GM19324 (cell line): ENCODE data around the gene RPN1.
"Not testable (repeated sequence)": the region's sequence is repeated elsewhere in the genome, so short reads cannot be mapped to it uniquely, and the experiment has no call there.

Experiments
- ATAC-seq: cut with Tn5 transposase; IDR thresholded peaks from one replicate; pipeline ENCODE4 v1.9.1; 2021; ENCODE audit warnings: mild to moderate bottlenecking, moderate library complexity; ENCODE audit not compliant: unreplicated experiment, low FRiP score

Gene RPN1

GRCh38 chr3:128613083-128613829, 37.4 kb downstream of the RPN1 start:
- no peak for ATAC-seq

- ATAC-seq, result no peak
Observed at GRCh38 chr3:128610451-128611070, 40.1 kb downstream of the RPN1 start.

- ATAC-seq, result no peak
Observed at GRCh38 chr3:128609294-128609693, 41.3 kb downstream of the RPN1 start.

DNA sequence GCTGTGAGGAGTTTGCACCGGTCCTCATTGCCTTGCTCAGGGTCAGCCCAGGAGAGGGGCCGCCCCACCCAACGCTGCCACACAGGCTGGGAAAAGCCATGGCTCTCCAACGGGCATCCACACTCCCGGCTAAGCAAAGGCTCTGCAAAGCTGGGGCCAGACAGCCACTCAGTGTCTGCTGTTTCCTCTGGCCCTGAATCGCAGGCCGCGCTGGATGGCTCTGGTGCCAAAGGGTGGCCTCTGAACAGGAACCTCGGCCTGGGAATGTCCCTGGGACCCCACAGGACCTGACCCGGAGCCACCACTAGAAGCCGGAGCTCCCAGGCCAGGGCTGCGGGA, 42.9 kb downstream of the RPN1 start:
- ATAC-seq, result no peak

DNA sequence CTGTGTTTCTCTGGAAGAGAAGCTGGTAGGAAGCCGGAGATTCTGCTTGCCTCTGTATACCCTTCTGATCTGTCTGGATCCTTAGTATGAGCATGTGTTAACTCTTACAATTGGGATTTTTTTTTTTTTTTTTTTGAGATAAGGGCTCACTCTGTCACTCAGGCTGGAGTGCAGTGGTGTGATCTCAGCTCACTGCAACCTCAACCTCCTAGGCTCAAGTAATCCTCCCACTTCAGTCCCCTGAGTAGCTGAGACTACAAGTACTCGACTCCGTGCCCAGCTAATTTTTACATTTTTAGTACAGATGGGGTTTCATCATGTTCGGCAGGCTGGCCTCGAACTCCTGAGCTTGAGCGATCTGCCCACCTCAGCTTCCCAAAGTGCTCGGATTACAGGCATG, 44.5 kb downstream of the RPN1 start:
- ATAC-seq, result no peak

DNA sequence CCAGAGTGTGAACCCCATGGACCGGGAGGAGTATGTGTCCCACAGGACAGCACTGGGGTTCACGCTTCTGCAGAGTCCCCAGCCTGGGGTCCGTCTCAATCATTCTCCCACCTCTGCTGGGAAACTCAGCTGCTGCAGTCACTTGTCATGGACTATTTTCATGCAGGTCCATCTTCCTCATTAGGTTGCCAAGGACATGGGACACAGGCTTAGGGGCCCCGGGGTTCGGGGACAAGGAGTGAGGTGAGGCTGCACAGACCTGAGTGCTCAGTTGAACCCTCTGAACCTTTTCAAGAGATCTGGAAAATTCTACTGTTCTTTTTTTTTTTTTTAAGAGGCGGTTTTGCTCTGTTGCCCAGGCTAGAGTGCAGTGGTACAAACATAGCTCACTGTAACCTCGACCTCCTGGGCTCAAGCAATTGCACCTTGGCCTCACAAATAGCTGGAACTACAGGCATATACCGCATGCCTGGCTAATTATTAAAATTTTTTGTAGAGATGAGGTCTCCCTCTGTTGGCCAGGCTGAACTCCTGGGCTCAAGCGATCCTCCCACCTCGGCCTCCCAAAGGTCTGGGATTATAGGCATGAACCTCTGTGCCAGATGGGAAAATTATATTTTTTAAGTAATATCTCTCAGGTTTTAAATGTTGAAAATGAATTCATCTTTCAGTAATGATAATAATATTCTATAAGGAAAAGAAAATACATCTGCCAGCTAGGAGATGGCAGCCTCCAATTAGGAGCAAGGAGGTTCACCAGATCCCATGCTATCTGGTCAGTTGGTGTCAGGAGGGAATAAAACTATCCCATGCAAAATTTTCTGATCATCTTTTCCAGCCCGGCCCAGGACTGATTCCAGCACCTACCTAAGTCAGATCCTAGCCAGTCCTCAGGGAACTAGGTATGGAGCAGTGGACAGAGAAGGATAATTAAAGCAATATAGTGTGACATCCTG, 45.2 kb downstream of the RPN1 start:
- ATAC-seq, result no peak

DNA sequence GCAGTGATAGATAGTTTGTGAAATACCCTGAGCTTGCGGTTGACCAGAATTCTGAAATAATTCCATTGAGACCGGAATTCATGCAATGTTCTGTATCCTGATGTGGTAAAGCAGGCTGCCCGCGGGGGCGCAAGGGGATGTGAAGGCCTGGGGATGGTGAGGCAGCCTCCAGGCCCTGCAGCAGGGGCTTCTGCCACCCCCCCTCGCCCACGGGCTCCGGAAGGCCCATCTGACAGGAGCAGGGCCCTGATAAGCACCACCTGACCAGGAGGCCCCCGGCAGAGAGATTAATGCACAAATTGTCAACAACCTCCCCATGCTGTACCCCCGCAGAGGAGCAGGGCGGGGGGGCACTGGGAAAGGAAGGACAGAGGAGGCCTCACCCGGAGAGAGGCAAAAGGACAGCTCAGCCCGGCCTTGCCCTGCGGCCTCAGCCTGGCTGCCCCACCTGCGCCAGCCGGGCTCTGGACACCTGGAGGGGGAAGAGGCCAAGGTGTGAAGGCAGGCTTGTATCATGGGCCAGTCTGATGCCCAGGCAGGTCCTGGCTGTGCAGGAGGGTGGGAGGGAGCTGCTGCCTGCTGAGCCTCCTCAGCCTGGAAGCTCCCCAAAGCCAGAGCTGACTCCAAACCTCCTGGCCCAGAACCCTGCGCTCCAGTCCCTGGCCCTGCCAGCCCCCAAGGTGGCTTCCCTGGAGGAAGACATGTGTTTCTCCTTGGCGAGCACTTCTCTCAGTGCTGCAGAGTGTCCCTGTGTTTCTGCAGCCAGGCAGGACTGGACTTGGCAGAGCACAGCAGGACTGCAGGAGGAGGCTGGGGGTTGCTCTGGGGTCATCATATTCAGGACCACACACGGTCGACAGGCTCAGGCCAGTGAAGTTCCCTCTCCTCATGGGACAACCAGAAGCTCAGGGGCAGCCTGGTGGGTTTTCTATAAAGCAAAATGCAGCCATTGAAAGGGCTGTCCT, 46.5 kb downstream of the RPN1 start:
- no peak for ATAC-seq

GRCh38 chr3:128603313-128603712, 47.3 kb downstream of the RPN1 start:
- ATAC-seq, result no peak

- ATAC-seq, result no peak
Observed at GRCh38 chr3:128598884-128599664, 51.5 kb downstream of the RPN1 start.

DNA sequence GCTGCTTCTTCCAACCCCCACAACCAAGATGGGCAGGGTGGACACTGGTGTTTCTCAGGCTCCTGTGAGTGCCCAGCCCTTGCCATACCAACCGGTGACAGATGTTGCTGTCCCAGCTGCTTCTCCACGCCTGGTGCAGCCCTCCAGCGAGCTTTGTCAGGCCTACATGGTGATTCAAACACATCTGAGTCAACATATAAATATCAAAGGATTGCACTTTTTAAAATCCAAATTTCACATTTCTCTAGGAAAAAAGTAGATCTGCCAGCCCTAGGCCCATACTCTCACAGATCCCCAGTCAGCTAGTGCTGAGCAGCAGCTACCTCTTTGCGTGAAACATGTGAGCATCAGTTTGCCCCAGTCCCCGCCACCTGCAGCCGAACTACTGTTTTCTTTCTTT, 52.7 kb downstream of the RPN1 start:
- ATAC-seq, result no peak

- no peak for ATAC-seq
Observed at GRCh38 chr3:128592864-128593263, 57.8 kb downstream of the RPN1 start.

DNA sequence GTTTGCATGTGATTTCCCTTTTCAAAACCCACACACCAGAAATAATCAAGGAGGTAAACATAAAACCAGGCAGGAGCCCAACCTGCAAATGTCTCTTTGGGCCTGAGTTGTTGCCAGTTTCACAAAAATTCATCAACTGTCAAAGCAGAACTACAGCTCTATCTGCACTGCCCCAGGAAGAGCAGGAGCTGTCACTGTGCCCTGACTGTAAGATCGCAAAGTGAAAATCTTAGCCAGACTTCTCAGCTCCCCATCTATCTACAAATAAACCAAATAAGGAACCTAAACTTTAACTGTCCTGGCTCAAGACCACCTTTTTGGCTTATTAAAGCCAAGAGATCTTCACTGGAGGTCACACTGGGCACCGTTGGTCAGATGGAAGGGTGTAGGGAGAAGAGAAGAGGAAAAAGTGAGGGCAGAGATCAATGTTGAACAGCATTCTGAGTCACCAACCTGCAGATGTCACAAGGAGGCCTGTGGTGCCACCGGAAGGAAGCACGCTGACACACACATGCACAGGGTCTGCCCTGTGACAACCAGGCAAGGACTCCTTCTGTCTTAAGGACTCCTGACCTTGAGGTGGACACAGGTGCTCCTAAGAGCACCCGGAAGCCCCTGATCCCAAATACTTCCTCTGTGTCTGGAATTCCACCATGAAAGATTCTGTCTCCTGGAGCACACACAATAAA, 58.7 kb downstream of the RPN1 start:
- no peak for ATAC-seq

- ATAC-seq, result no peak
Observed at GRCh38 chr3:128590948-128591347, 59.7 kb downstream of the RPN1 start.

- ATAC-seq, result not testable (repeated sequence)
Observed at GRCh38 chr3:128589985-128590384, 60.6 kb downstream of the RPN1 start.

- no peak for ATAC-seq
Observed at GRCh38 chr3:128588147-128588546, 62.5 kb downstream of the RPN1 start.

GRCh38 chr3:128587391-128587790, 63.2 kb downstream of the RPN1 start:
- ATAC-seq, result no peak

DNA sequence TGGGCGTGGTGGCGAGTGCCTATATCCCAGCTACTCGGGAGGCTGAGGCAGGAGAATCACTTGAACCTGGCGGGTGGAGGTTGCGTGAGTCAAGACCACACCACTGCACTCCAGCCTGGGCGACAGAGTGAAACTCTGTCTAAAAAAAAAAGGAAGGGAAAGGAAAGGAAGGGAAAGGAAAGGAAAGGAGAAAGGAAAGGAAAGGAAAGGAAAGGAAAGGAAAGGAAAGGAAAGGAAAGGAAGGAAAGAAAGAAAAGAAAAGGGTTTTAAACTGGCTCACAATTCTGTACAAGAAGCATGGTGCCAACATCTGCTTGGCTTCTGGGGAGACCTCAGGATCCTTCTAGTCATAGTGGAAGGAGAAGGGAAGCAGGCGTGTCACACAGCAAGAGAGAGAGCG, 63.7 kb downstream of the RPN1 start:
- not testable (repeated sequence) for ATAC-seq

DNA sequence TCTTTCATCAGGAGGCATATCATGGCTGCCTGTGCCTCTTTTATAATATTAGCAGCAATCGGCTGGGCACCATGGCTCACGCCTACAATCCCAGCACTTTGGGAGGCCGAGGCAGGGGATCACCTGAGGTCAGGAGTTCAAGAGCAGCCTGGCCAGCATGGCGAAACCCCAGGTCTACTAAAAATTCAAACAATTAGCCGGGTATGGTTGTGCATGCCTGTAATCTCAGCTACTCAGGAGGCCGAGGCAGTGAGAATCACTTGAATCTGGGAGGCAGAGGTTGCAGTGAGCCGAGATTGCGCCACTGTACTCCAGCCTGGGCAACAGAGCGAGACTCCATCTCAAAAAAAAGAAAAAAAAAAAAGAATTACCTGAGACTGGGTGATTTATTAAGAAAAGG, 64.2 kb downstream of the RPN1 start:
- ATAC-seq, result not testable (repeated sequence)

- ATAC-seq, result no peak
Observed at GRCh38 chr3:128585974-128586373, 64.6 kb downstream of the RPN1 start.
